A549 (cell line): ENCODE measurements around the gene LAMTOR2.

Experiments
- BCL3 ChIP-seq: fragments of >200 bp; sonication (Bioruptor Twin); formaldehyde crosslinking; IDR thresholded peaks from 3 replicates; pipeline ENCODE4 v1.6.1; 2016
- EP300 ChIP-seq, 2 experiments: fragments of >200 bp; sonication (Bioruptor Twin); formaldehyde crosslinking; IDR thresholded peaks; 2 replicates in 1 of 2; 3 replicates in 1 of 2; pipeline ENCODE4 v1.6.1; 2016 to 2017
- ESRRA ChIP-seq: fragments of 150-350 bp; IDR thresholded peaks from 2 replicates; pipeline ENCODE4 v1.6.1; 2014; ENCODE audit warnings: mild to moderate bottlenecking, low read length, borderline replicate concordance
- JUNB ChIP-seq: fragments of >200 bp; sonication (Bioruptor Twin); formaldehyde crosslinking; IDR thresholded peaks from 2 replicates; pipeline ENCODE4 v1.6.1; 2016
- PHF8 ChIP-seq: fragments of 200-600 bp; sonication (generic); IDR thresholded peaks from 2 replicates; pipeline ENCODE4 v1.6.1; 2016; ENCODE audit warnings: low read depth, mild to moderate bottlenecking, antibody characterized with exemption, moderate library complexity, borderline replicate concordance
- POLR2A ChIP-seq: IDR thresholded peaks from 2 replicates; pipeline ENCODE4 v1.6.1; 2012; ENCODE audit warnings: mild to moderate bottlenecking, low read length
- RAD21 ChIP-seq, 2 experiments: fragments of >200 bp in 1 of 2; sonication (Bioruptor Twin) in 1 of 2; formaldehyde crosslinking in 1 of 2; IDR thresholded peaks in 1 of 2; conservative IDR thresholded peaks in 1 of 2; 2 replicates in 1 of 2; 3 replicates in 1 of 2; pipeline ENCODE4 v1.6.1; 2012 to 2018; ENCODE audit warnings: inconsistent platforms in 1 of 2
- RARB ChIP-seq: fragments of 250-450 bp; sonication (Bioruptor Pico); IDR thresholded peaks from 2 replicates; pipeline ENCODE4 v1.8.0; 2021; ENCODE audit warnings: mild to moderate bottlenecking, moderate library complexity
- ZSCAN20 ChIP-seq: fragments of 250-450 bp; sonication (Bioruptor Pico); IDR thresholded peaks from 2 replicates; pipeline ENCODE4 v1.8.0; 2022; ENCODE audit warnings: mild to moderate bottlenecking, moderate library complexity
- TF ChIP-seq, protein P1 (sequence below): IDR thresholded peaks from 2 replicates; pipeline ENCODE4 v1.6.1; 2012; ENCODE audit warnings: low read depth, borderline replicate concordance
- TF ChIP-seq, protein P2 (sequence below): fragments of >200 bp; sonication (Bioruptor Twin); formaldehyde crosslinking; IDR thresholded peaks from 3 replicates; pipeline ENCODE4 v1.5.1; 2016

DNA sequence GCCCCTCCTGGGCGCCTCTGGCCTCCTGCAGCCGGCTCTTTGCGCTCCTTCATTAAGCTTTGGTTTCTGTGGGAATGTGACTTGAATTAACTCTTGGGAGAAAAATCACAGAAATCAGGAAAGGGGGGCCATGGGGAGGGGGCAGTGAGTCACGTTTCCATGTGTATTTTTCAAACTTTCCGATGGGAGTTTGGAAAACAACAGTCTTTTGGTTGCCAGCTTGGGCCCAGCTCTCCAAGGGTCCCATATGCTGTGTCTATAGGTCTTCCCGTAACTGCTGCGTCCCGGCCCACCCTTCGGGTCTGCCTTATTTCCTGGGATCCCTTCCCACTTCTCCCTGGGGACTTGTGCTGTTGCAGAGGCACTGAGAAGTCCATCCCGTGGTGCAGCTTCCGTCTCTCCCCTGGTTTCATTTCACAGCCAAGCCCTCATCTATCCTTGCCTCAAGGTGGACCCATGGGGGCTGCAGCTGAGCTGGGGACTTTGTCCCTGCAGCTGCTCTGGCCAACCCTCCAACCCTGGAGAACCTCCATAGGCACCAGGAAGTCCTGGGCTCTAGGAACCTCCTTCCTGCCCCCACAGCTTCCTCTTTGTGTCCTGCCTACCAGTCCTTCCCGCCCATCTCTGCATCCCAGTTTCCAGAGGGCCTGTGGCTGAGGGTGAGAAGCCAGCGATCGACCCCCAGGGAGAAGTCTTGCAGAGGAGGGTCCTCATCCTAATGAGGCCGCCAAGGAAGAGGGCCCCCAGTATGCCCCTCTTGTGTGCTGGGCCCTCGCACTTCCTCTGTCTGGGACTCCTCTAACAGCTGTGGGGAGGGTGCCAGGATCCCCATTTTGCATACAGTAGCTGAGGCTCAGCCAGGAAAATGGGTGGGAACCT, 48.3 kb downstream of the LAMTOR2 start:
- TF ChIP-seq, protein P1, sequence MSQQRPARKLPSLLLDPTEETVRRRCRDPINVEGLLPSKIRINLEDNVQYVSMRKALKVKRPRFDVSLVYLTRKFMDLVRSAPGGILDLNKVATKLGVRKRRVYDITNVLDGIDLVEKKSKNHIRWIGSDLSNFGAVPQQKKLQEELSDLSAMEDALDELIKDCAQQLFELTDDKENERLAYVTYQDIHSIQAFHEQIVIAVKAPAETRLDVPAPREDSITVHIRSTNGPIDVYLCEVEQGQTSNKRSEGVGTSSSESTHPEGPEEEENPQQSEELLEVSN, result no peak
- TF ChIP-seq EP300 (IDR thresholded peaks at IDR 0.05), result no peak
- TF ChIP-seq BCL3, result no peak
- no peak for TF ChIP-seq RARB (CRISPR knock-in tag)
- TF ChIP-seq POLR2A, result no peak
- TF ChIP-seq JUNB, result no peak
- TF ChIP-seq, protein P2, sequence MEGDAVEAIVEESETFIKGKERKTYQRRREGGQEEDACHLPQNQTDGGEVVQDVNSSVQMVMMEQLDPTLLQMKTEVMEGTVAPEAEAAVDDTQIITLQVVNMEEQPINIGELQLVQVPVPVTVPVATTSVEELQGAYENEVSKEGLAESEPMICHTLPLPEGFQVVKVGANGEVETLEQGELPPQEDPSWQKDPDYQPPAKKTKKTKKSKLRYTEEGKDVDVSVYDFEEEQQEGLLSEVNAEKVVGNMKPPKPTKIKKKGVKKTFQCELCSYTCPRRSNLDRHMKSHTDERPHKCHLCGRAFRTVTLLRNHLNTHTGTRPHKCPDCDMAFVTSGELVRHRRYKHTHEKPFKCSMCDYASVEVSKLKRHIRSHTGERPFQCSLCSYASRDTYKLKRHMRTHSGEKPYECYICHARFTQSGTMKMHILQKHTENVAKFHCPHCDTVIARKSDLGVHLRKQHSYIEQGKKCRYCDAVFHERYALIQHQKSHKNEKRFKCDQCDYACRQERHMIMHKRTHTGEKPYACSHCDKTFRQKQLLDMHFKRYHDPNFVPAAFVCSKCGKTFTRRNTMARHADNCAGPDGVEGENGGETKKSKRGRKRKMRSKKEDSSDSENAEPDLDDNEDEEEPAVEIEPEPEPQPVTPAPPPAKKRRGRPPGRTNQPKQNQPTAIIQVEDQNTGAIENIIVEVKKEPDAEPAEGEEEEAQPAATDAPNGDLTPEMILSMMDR, result no peak
- TF ChIP-seq PHF8, result no peak
- no peak for TF ChIP-seq ZSCAN20 (CRISPR knock-in tag)
- no peak for TF ChIP-seq RAD21 (conservative IDR thresholded peaks at IDR 0.05 in 1 of 2, IDR thresholded peaks at IDR 0.05 in 1 of 2)
- TF ChIP-seq ESRRA, result no peak
